Thyroid gland (tissue), 4 donors: ENCODE measurements around the gene PHLDB3. TPM values are rescaled to one million over a fixed set of nuclear protein-coding genes. Genes with fewer than 3 reads are reported as not detected.

Experiments used
- DNase-seq, 2 donors: peaks; one replicate each; pipeline ENCODE4 v3.0.0-alpha.2; 2019
- H3K27ac ChIP-seq, 3 donors: fragments of 200-600 bp; sonication (generic); 1 replicate in 2 of 3; 2 replicates in 1 of 3; pipeline ENCODE4 v1.5.1; 2016 to 2019; ENCODE audit warnings: mild to moderate bottlenecking in 1 of 3, moderate library complexity in 1 of 3
- H3K27me3 ChIP-seq: fragments of 200-600 bp; sonication (generic); one replicate; pipeline ENCODE4 v1.5.1; 2019
- H3K36me3 ChIP-seq, 2 donors: fragments of 200-600 bp; sonication (generic); one replicate each; pipeline ENCODE4 v1.5.1; 2016 to 2019
- H3K4me1 ChIP-seq, 2 donors: fragments of 200-600 bp; sonication (generic); one replicate each; pipeline ENCODE4 v1.5.1; 2017 to 2019
- H3K4me3 ChIP-seq, 3 donors: fragments of 200-600 bp; sonication (generic); replicated peaks in 1 of 3; 1 replicate in 2 of 3; 2 replicates in 1 of 3; pipeline ENCODE4 v1.5.1; 2016; ENCODE audit warnings: mild to moderate bottlenecking in 1 of 3
- H3K9me3 ChIP-seq: fragments of 200-600 bp; sonication (generic); one replicate; pipeline ENCODE4 v1.5.1; 2017
- CTCF ChIP-seq, 6 experiments: fragments of 200-600 bp in 3 of 6; fragments of 450-650 bp in 3 of 6; sonication (generic) in 3 of 6; IDR thresholded peaks; one replicate each; pipeline ENCODE4 v1.5.1; 2016 to 2019; ENCODE audit warnings: antibody characterized with exemption in 6 of 6, mild to moderate bottlenecking in 2 of 6, inconsistent platforms in 1 of 6, moderate library complexity in 1 of 6
- POLR2A ChIP-seq, 2 donors: fragments of 450-650 bp; IDR thresholded peaks; one replicate each; pipeline ENCODE4 v1.6.1; 2017; ENCODE audit warnings: antibody characterized with exemption in 2 of 2, mild to moderate bottlenecking in 2 of 2, moderate library complexity in 1 of 2
- WGBS, 2 donors: methylation state at CpG; one replicate each; pipeline ENCODE4 v1.1.5; 2017; 5-methylcytosine and 5-hydroxymethylcytosine counted together
- intact Hi-C: fragments of 100-400 bp; cut with DNase I; formaldehyde crosslinking; loops from one replicate; pipeline ENCODE4 v1.15.1; 2023
- total RNA-seq, 4 donors: library from RNA; depleted of rRNA; stranded (reverse); fragments of >200 nt; gene quantifications; one replicate each; pipeline ENCODE4 v1.2.3, GENCODE V29; 2016

Gene PHLDB3
- total RNA-seq, 4 donors from 2014 or later = 4.4 to 19.6 (median 7.4) TPM

GRCh38 chr19:43481701-43482100 lies 22.8 kb downstream of the PHLDB3 start:
- intact Hi-C loops = no loop called here
- Histone ChIP-seq H3K36me3 (no peaks in the 10 kb centered on the region), H3K4me3 (no peak overlapping the region), H3K4me1 (no peaks in the 10 kb centered on the region), H3K27me3 (no peaks in the 10 kb centered on the region), H3K9me3 (no peaks in the 10 kb centered on the region), H3K27ac (no peak overlapping the region)
- TF ChIP-seq CTCF (IDR thresholded peaks at IDR 0.05) (no peak), POLR2A (IDR thresholded peaks at IDR 0.05) (no peak)
- no peak for DNase-seq
- 78 to 91% methylated on average over 6 of the region's 6 CpGs for WGBS, 2 donors

DNA sequence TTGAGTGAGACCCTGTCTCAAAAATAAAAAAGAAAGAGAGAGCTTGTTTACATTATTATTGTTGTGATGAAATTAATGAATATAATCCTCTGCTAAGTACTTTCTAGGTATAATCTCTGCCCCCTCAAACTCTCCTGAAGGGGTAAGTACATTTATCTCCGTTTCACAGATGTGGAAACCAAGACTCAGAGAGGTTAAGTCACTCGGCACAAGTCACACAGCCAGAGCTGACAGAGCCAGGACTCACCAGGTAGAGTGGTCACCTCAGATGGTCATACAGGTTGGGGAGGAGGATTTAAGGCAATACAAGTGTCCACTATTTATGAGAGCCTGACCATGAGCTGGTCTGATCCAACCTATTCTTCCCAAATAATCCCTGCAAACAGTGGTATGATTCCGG lies 24.0 kb downstream of the PHLDB3 start:
- Histone ChIP-seq H3K9me3 (no peaks in the 10 kb centered on the region), H3K36me3 (no peaks in the 10 kb centered on the region), H3K4me1 (no peaks in the 10 kb centered on the region), H3K27me3 (no peaks in the 10 kb centered on the region), H3K4me3 (no peak overlapping the region), H3K27ac (no peak overlapping the region)
- DNase-seq = no peak
- TF ChIP-seq POLR2A (IDR thresholded peaks at IDR 0.05) (no peak), CTCF (IDR thresholded peaks at IDR 0.05) (no peak)
- intact Hi-C loops = no loop called here
- WGBS, 2 donors = 95 to 96% methylated on average over 3 of the region's 3 CpGs

GRCh38 chr19:43479961-43480561 lies 24.5 kb downstream of the PHLDB3 start:
- Histone ChIP-seq H3K27me3 (no peaks in the 10 kb centered on the region), H3K27ac (no peak overlapping the region), H3K4me1 (peaks cover 0 to 2% of the 10 kb centered on the region in 2 donors), H3K9me3 (no peaks in the 10 kb centered on the region), H3K4me3 (no peak overlapping the region), H3K36me3 (no peaks in the 10 kb centered on the region)
- TF ChIP-seq CTCF (IDR thresholded peaks at IDR 0.05) (no peak), POLR2A (IDR thresholded peaks at IDR 0.05) (no peak)
- intact Hi-C loops = no loop called here
- 95 to 99% methylated on average over 4 of the region's 4 CpGs for WGBS, 2 donors
- DNase-seq = no peak

DNA sequence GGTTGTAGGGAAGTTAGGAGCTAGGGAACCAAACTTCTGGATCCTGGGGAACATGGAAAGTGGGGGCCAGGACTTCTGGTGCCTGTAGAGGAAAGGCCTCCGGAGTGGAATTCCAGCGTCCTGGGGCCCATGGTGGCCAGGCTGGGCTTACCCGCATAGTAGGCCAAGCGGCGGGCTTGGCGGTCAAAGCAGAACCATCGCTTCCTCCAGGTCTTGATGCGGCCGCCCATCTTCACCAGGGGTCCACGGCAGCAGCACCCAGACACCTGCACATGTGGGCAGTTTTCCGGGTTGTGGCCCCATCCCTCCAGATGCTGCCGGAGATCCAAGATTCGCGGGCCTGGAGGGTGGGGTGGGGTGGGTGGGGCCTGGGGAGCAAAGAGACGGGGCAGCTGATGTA lies 25.3 kb downstream of the PHLDB3 start:
- H3K27ac ChIP-seq = no peak overlapping the region
- no peak for DNase-seq
- H3K4me1 ChIP-seq = peaks cover 0 to 7% of the 10 kb centered on the region in 2 donors
- no peaks in the 10 kb centered on the region for H3K27me3 ChIP-seq
- H3K9me3 ChIP-seq = no peaks in the 10 kb centered on the region
- 92 to 95% methylated on average over 9 to 11 of the region's 15 CpGs for WGBS, 2 donors
- no peaks in the 10 kb centered on the region for H3K36me3 ChIP-seq
- H3K4me3 ChIP-seq = no peak overlapping the region
- intact Hi-C loops = no loop called here
- no peak for TF ChIP-seq CTCF (IDR thresholded peaks at IDR 0.05)
- TF ChIP-seq POLR2A (IDR thresholded peaks at IDR 0.05) = no peak

- Histone ChIP-seq H3K27me3 (no peaks in the 10 kb centered on the region), H3K9me3 (no peaks in the 10 kb centered on the region), H3K4me3 (no peak overlapping the region), H3K4me1 (peaks cover 0 to 7% of the 10 kb centered on the region in 2 donors), H3K27ac (no peak overlapping the region), H3K36me3 (no peaks in the 10 kb centered on the region)
- no peak for TF ChIP-seq POLR2A (IDR thresholded peaks at IDR 0.05)
- TF ChIP-seq CTCF (IDR thresholded peaks at IDR 0.05) = no peak
- intact Hi-C loops = no loop called here
- 93 to 95% methylated on average over 3 of the region's 3 CpGs for WGBS, 2 donors
- DNase-seq = no peak
Observed at GRCh38 chr19:43478323-43478722, 26.2 kb downstream of the PHLDB3 start.
